ENCODE measurements around the gene EML1.

EML1 gene

DNA sequence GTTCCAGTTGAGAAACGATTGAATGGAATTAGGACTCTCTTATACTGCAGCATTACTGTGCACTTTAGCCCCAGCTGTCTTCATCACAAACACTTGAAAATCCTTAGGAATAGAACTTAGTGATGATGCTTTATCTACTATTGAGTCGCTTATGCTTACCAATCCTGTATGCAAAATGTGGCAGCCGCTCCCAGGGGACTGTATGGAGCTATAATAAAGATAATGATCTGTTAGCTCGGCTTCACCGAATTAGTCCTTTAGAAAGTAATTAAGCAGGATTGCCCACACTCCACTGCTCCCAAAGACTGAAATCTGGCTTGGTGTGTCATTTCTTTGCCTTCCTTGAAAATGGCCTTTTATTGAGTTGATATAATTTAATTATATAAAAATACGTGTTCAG lies 10.6 kb downstream of the EML1 start:
- Histone ChIP-seq H3K9me3 (ENCODE audit: control insufficient read depth, low read length) (no peaks in the 10 kb centered on the region), H3K27me3 (replicated peaks; ENCODE audit: control insufficient read depth, insufficient read depth, low read length, poor library complexity, severe bottlenecking) (peaks cover 7% of the 10 kb centered on the region), H3K27ac (ENCODE audit: insufficient read depth, low read length, poor library complexity, severe bottlenecking) (no peak overlapping the region), H3K36me3 (ENCODE audit: control insufficient read depth, insufficient read depth, low read length) (no peaks in the 10 kb centered on the region), H3K4me3 (ENCODE audit: insufficient read depth, low read depth, low read length, poor library complexity, severe bottlenecking) (no peak overlapping the region), H3K4me1 (ENCODE audit: control insufficient read depth, insufficient read depth, low read length, poor library complexity, severe bottlenecking) (no peaks in the 10 kb centered on the region)
- no peak for DNase-seq

DNA sequence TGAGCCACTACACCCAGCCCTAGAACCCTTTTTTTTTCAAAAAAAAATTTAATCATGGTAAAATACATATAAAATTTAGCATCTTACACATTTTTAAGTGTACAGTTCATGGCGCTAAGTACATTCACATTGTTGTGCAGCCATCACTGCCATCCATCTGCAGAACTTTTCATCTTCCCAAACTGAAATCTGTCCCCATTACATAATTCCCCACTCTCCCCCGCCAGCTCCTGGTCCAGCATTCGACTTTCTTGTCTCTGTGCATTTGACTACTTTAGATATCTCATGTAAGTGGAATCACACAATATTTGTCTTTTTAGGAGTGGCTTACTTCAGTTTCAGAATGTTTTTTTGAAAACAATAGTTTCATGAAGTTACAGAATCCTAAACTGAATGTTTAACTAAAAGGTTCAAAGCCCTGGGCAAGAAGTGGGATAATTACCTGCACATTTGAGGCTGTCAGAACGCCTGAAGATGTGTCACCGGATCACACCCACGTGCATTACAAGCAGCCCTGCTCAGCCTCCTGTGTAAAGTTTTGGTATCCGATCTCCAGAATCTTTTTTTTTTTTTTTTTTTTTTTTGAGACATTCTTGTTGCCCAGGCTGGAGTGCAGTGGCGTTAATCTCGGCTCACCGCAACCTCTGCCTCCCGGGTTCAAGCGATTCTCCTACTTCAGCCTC lies 12.7 kb downstream of the EML1 start:
- no peak for DNase-seq
- no peaks in the 10 kb centered on the region for H3K9me3 ChIP-seq (ENCODE audit: control insufficient read depth, low read length)
- no peaks in the 10 kb centered on the region for H3K4me1 ChIP-seq (ENCODE audit: control insufficient read depth, insufficient read depth, low read length, poor library complexity, severe bottlenecking)
- H3K27ac ChIP-seq (ENCODE audit: insufficient read depth, low read length, poor library complexity, severe bottlenecking), result no peak overlapping the region
- H3K27me3 ChIP-seq (replicated peaks; ENCODE audit: control insufficient read depth, insufficient read depth, low read length, poor library complexity, severe bottlenecking), result peaks cover 7% of the 10 kb centered on the region
- no peak overlapping the region for H3K4me3 ChIP-seq (ENCODE audit: insufficient read depth, low read depth, low read length, poor library complexity, severe bottlenecking)
- no peaks in the 10 kb centered on the region for H3K36me3 ChIP-seq (ENCODE audit: control insufficient read depth, insufficient read depth, low read length)

DNA sequence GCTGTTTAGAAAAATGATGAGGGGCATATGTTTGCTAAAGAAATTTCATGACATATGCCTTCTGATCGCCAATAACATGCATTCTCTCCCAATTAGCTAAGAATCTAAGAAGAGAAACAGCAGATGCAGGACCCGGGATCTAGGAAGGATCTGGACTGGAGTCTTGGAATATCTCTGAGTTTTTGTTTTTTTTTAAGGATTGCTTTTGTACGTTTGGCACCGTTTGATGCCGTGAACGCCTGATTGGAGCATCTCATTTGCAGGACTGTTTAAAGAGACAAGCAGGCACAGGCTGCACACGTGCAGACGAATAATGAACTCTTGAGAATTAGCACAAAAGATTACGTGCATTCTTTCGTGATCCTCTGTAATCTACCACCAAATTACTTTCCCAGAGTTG lies 13.6 kb downstream of the EML1 start:
- H3K4me3 ChIP-seq (ENCODE audit: insufficient read depth, low read depth, low read length, poor library complexity, severe bottlenecking), result no peak overlapping the region
- H3K27ac ChIP-seq (ENCODE audit: insufficient read depth, low read length, poor library complexity, severe bottlenecking), result no peak overlapping the region
- no peak for DNase-seq
- no peaks in the 10 kb centered on the region for H3K9me3 ChIP-seq (ENCODE audit: control insufficient read depth, low read length)
- no peaks in the 10 kb centered on the region for H3K4me1 ChIP-seq (ENCODE audit: control insufficient read depth, insufficient read depth, low read length, poor library complexity, severe bottlenecking)
- peaks cover 7% of the 10 kb centered on the region for H3K27me3 ChIP-seq (replicated peaks; ENCODE audit: control insufficient read depth, insufficient read depth, low read length, poor library complexity, severe bottlenecking)
- no peaks in the 10 kb centered on the region for H3K36me3 ChIP-seq (ENCODE audit: control insufficient read depth, insufficient read depth, low read length)

DNA sequence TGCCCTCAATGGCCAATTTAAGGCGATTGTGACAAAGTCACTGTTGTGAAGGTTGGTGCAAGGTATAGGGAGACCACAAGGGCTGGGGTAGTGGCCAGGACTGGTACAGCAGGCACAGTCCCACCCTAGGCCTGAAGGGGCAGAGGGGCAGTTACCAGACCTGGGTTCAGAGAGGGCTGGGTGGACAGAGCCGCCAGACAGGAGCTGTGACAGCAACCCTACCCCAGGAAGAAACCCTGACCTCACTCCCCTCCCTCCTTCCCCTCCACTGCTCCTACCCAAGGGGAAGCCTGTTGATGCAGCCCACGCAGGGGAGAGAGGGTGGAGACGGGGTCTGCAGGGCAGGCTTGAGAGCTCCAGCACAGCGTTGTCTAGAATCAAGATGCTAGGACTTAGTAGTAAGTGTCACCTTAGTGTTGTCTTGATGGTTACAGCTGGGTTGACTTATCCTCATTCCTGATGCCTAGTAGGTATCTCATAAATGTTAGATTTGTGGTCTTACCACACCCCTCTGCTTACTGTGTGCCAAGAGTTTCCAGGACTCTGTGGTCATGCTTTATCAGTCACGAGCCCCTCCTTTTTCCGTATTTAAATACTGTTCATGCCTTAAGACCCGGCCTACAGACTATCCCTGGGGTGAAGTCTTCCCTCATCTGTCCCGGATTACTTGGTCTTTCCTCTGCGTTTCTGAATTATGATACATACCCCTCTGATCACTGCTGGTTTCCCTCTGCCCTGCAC lies 14.4 kb downstream of the EML1 start:
- peaks cover 4% of the 10 kb centered on the region for H3K27me3 ChIP-seq (replicated peaks; ENCODE audit: control insufficient read depth, insufficient read depth, low read length, poor library complexity, severe bottlenecking)
- H3K4me3 ChIP-seq (ENCODE audit: insufficient read depth, low read depth, low read length, poor library complexity, severe bottlenecking), result no peak overlapping the region
- no peaks in the 10 kb centered on the region for H3K9me3 ChIP-seq (ENCODE audit: control insufficient read depth, low read length)
- H3K36me3 ChIP-seq (ENCODE audit: control insufficient read depth, insufficient read depth, low read length), result no peaks in the 10 kb centered on the region
- H3K4me1 ChIP-seq (ENCODE audit: control insufficient read depth, insufficient read depth, low read length, poor library complexity, severe bottlenecking), result no peaks in the 10 kb centered on the region
- DNase-seq, result no peak
- no peak overlapping the region for H3K27ac ChIP-seq (ENCODE audit: insufficient read depth, low read length, poor library complexity, severe bottlenecking)

DNA sequence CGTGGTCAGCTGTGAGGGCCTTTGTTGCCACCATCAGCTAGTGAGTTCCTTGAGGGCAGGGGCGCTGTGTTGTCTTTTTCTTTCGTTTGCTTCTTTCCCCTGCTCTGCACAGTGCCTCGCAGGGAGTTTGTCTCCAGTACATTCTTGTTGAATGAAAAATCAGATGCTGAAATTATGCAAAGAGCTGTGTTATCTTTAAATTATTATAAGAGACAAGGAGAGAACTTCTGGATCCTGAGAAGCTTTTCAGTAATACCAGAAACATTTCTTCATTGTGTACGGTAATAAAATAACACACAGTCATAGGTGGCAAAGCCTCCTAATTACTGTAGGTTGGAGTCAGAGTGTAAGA lies 14.9 kb downstream of the EML1 start:
- Histone ChIP-seq H3K4me1 (ENCODE audit: control insufficient read depth, insufficient read depth, low read length, poor library complexity, severe bottlenecking) (no peaks in the 10 kb centered on the region), H3K4me3 (ENCODE audit: insufficient read depth, low read depth, low read length, poor library complexity, severe bottlenecking) (no peak overlapping the region), H3K36me3 (ENCODE audit: control insufficient read depth, insufficient read depth, low read length) (no peaks in the 10 kb centered on the region), H3K9me3 (ENCODE audit: control insufficient read depth, low read length) (no peaks in the 10 kb centered on the region), H3K27me3 (replicated peaks; ENCODE audit: control insufficient read depth, insufficient read depth, low read length, poor library complexity, severe bottlenecking) (no peaks in the 10 kb centered on the region), H3K27ac (ENCODE audit: insufficient read depth, low read length, poor library complexity, severe bottlenecking) (no peak overlapping the region)
- DNase-seq, result no peak

DNA sequence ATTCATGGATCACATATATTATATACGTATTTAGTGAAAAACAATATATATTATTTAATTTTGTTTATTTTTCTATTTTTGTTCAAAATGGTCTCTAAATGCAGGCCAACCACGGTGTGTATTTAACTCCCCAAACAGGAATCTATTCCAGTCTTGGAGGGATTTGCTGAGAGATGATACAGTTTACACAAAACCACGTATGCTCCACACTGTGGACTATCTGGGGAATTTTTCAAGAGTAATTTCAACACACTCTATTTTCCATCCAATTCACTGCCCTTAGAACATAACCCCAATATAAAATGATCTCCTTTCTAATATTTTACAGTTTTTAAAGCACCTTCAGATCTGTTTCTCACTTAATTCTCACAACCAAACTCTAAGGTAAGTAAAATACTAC lies 15.3 kb downstream of the EML1 start:
- H3K27ac ChIP-seq (ENCODE audit: insufficient read depth, low read length, poor library complexity, severe bottlenecking), result no peak overlapping the region
- no peak overlapping the region for H3K4me3 ChIP-seq (ENCODE audit: insufficient read depth, low read depth, low read length, poor library complexity, severe bottlenecking)
- no peaks in the 10 kb centered on the region for H3K4me1 ChIP-seq (ENCODE audit: control insufficient read depth, insufficient read depth, low read length, poor library complexity, severe bottlenecking)
- H3K9me3 ChIP-seq (ENCODE audit: control insufficient read depth, low read length), result no peaks in the 10 kb centered on the region
- no peaks in the 10 kb centered on the region for H3K27me3 ChIP-seq (replicated peaks; ENCODE audit: control insufficient read depth, insufficient read depth, low read length, poor library complexity, severe bottlenecking)
- DNase-seq, result no peak
- no peaks in the 10 kb centered on the region for H3K36me3 ChIP-seq (ENCODE audit: control insufficient read depth, insufficient read depth, low read length)

DNA sequence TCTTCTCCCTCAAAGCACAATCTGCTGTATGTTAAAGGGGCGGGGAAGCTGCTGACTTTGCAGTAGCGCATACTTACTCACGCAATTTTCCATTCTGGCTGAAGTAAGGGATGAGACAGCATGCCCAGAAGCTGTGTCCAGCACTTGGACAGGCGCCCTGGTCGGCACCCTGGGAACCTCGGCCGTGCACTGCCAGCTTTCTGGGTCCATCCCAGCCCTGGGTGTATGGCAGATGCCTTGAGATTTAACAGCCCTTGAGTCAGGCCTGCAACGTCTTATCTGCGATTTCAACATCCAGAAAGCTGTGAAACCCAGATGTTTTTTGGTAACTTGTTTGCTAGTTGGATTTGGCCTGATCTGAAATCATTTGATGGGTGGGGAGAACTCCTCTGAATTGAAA lies 16.1 kb downstream of the EML1 start:
- Histone ChIP-seq H3K27me3 (replicated peaks; ENCODE audit: control insufficient read depth, insufficient read depth, low read length, poor library complexity, severe bottlenecking) (no peaks in the 10 kb centered on the region), H3K27ac (ENCODE audit: insufficient read depth, low read length, poor library complexity, severe bottlenecking) (no peak overlapping the region), H3K4me3 (ENCODE audit: insufficient read depth, low read depth, low read length, poor library complexity, severe bottlenecking) (no peak overlapping the region), H3K9me3 (ENCODE audit: control insufficient read depth, low read length) (no peaks in the 10 kb centered on the region), H3K36me3 (ENCODE audit: control insufficient read depth, insufficient read depth, low read length) (no peaks in the 10 kb centered on the region), H3K4me1 (ENCODE audit: control insufficient read depth, insufficient read depth, low read length, poor library complexity, severe bottlenecking) (no peaks in the 10 kb centered on the region)
- no peak for DNase-seq

DNA sequence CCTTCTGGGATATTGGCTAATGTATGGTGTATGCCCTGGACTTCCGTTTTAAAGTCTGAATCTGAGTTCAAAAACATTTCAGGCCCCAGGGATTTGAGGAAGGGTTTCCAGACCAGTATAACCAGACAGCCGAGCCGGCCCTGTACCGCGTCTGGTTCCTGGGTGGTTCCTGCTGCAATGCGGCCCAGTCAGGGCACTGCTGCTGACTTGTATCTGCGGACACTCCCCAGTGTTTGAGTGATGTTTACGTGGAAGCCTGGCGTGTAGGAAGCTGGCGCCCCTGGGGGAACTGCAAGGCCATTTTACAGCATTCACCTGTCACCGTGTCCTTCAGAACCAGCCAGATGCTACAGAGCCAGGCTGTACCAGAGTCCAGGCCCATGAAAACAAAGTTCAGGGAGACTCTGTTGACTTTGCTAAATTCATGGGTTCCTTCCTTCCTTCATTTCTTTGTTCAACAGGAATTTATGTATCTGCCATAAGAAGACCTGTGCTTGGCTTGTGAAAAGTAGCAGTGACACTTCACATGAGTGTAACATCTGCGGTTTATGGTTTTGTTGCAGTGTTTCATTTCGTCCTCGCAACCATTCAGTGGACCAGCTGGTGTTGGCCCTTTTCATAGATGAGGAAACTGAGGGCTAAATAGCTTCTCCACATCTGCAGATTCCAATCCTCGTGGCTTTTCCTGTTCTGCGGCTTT lies 16.8 kb downstream of the EML1 start:
- DNase-seq, result no peak
- Histone ChIP-seq H3K9me3 (ENCODE audit: control insufficient read depth, low read length) (no peaks in the 10 kb centered on the region), H3K4me3 (ENCODE audit: insufficient read depth, low read depth, low read length, poor library complexity, severe bottlenecking) (no peak overlapping the region), H3K27me3 (replicated peaks; ENCODE audit: control insufficient read depth, insufficient read depth, low read length, poor library complexity, severe bottlenecking) (no peaks in the 10 kb centered on the region), H3K27ac (ENCODE audit: insufficient read depth, low read length, poor library complexity, severe bottlenecking) (no peak overlapping the region), H3K4me1 (ENCODE audit: control insufficient read depth, insufficient read depth, low read length, poor library complexity, severe bottlenecking) (no peaks in the 10 kb centered on the region), H3K36me3 (ENCODE audit: control insufficient read depth, insufficient read depth, low read length) (no peaks in the 10 kb centered on the region)

DNA sequence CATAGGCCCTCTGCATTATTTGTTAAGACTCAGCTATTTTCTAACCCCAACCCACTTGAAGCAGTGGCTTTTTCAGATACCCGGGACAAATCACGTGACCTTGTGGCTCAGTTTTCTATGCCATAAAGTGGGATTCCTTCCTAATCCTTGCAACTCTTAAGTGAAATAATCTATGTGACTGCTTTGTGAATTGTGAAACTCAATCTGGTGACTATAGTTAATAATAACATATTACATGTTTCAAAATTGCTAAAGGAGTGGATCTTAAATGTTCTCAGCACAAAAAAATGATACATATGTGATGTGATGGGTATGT lies 17.3 kb downstream of the EML1 start:
- Histone ChIP-seq H3K4me3 (ENCODE audit: insufficient read depth, low read depth, low read length, poor library complexity, severe bottlenecking) (no peak overlapping the region), H3K9me3 (ENCODE audit: control insufficient read depth, low read length) (no peaks in the 10 kb centered on the region), H3K27ac (ENCODE audit: insufficient read depth, low read length, poor library complexity, severe bottlenecking) (no peak overlapping the region), H3K27me3 (replicated peaks; ENCODE audit: control insufficient read depth, insufficient read depth, low read length, poor library complexity, severe bottlenecking) (no peaks in the 10 kb centered on the region), H3K36me3 (ENCODE audit: control insufficient read depth, insufficient read depth, low read length) (no peaks in the 10 kb centered on the region), H3K4me1 (ENCODE audit: control insufficient read depth, insufficient read depth, low read length, poor library complexity, severe bottlenecking) (no peaks in the 10 kb centered on the region)
- no peak for DNase-seq

DNA sequence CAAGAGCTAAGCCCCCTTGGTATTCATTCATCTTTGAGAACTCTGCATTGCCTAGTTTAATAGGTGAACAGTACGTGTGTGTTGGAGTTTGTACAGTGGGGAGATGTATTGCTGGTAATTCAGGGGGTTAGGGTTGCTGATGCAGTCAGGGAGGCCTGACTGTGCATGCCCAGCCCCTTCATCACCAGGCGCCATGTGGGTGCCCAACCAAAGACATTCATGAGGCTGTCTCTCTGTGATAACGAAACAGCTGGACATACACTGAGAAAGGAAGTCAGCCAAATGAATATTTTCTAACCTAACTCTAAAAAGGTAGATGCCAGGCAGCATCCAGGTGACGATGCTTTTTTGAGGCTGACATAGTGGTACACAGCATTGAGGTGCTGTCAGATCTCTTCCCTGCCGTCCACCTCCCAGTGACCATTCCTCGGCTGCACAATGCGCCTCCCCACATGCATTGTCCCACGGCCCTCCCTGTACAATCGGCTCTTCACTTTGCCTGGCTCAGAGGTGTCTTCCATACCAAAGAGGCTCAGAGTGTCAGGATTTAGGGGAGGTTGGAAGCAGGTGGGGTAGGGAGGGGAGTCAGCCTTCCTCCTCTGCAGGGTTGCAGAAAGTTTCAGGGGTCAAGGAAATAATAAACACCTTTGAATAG lies 19.0 kb downstream of the EML1 start:
- Histone ChIP-seq H3K4me3 (ENCODE audit: insufficient read depth, low read depth, low read length, poor library complexity, severe bottlenecking) (no peak overlapping the region), H3K27ac (ENCODE audit: insufficient read depth, low read length, poor library complexity, severe bottlenecking) (no peak overlapping the region), H3K27me3 (replicated peaks; ENCODE audit: control insufficient read depth, insufficient read depth, low read length, poor library complexity, severe bottlenecking) (no peaks in the 10 kb centered on the region)

More for the DNA sequence above, 19.0 kb downstream of the EML1 start:
- H3K9me3 ChIP-seq (ENCODE audit: control insufficient read depth, low read length), result no peaks in the 10 kb centered on the region
- no peaks in the 10 kb centered on the region for H3K4me1 ChIP-seq (ENCODE audit: control insufficient read depth, insufficient read depth, low read length, poor library complexity, severe bottlenecking)
- no peak for DNase-seq
- no peaks in the 10 kb centered on the region for H3K36me3 ChIP-seq (ENCODE audit: control insufficient read depth, insufficient read depth, low read length)
